CD14-positive monocyte (primary cell): ENCODE results near the gene ATOH8. TPM values are rescaled to one million over a fixed set of nuclear protein-coding genes. Genes with fewer than 3 reads are reported as not detected.
A peak's percentile ranks its signal among the peaks of the same experiment; 100 is the strongest.

Experiments
- DNase-seq, 3 donors: peaks; one replicate each; pipeline ENCODE4 v3.0.0-alpha.2; 2011 to 2022
- H2AFZ ChIP-seq: 2 replicates; pipeline ENCODE4 v1.6.0; 2012; ENCODE audit warnings: mild to moderate bottlenecking, low read depth, low read length, inconsistent platforms; ENCODE audit not compliant: insufficient read depth, poor library complexity, severe bottlenecking
- H3K27ac ChIP-seq, 2 donors: 1 replicate in 1 of 2; 2 replicates in 1 of 2; pipeline ENCODE4 v1.5.1; 2012 to 2013; ENCODE audit warnings: low read length in 2 of 2, control low read depth in 1 of 2, inconsistent platforms in 1 of 2, low read depth in 1 of 2, mild to moderate bottlenecking in 1 of 2
- H3K27me3 ChIP-seq, 2 donors: one replicate each; pipeline versions ENCODE4 v1.6.0 to v1.6.1; 2011 to 2013; ENCODE audit warnings: low read length in 2 of 2; ENCODE audit not compliant: control insufficient read depth in 2 of 2, insufficient read depth in 2 of 2
- H3K36me3 ChIP-seq, 2 donors: replicated peaks in 1 of 2; 1 replicate in 1 of 2; 2 replicates in 1 of 2; pipeline versions ENCODE4 v1.5.1 to v1.6.1; 2012 to 2013; ENCODE audit warnings: low read length in 2 of 2, control low read depth in 1 of 2, inconsistent platforms in 1 of 2, mild to moderate bottlenecking in 1 of 2; ENCODE audit not compliant: insufficient read depth in 2 of 2, control insufficient read depth in 1 of 2
- H3K4me1 ChIP-seq, 2 donors: 1 replicate in 1 of 2; 2 replicates in 1 of 2; pipeline versions ENCODE4 v1.5.1 to v1.6.1; 2012 to 2013; ENCODE audit warnings: low read length in 2 of 2, control low read depth in 1 of 2, inconsistent platforms in 1 of 2, mild to moderate bottlenecking in 1 of 2, moderate library complexity in 1 of 2; ENCODE audit not compliant: insufficient read depth in 2 of 2, control insufficient read depth in 1 of 2
- H3K4me2 ChIP-seq: replicated peaks from 2 replicates; pipeline ENCODE3; 2012; ENCODE audit warnings: low read length, moderate library complexity, mild to moderate bottlenecking; ENCODE audit not compliant: poor library complexity, severe bottlenecking; ENCODE audit errors: extremely low read depth
- H3K4me3 ChIP-seq, 3 experiments: fragments of 200-600 bp in 1 of 3; sonication (generic) in 1 of 3; replicated peaks in 1 of 3; 1 replicate in 2 of 3; 2 replicates in 1 of 3; pipeline ENCODE4 v1.5.1; 2011 to 2013; ENCODE audit warnings: low read length in 3 of 3, mild to moderate bottlenecking in 3 of 3, control low read depth in 2 of 3, low read depth in 2 of 3, inconsistent platforms in 1 of 3, moderate library complexity in 1 of 3
- H3K79me2 ChIP-seq: 2 replicates; pipeline ENCODE4 v1.6.0; 2012; ENCODE audit warnings: mild to moderate bottlenecking, control low read depth, inconsistent platforms, low read length, moderate library complexity; ENCODE audit not compliant: insufficient read depth
- H3K9ac ChIP-seq: 2 replicates; pipeline ENCODE4 v1.6.0; 2017; ENCODE audit warnings: low read length, mild to moderate bottlenecking; ENCODE audit not compliant: insufficient read depth, poor library complexity, severe bottlenecking
- H3K9me3 ChIP-seq, 2 donors: replicated peaks in 1 of 2; 1 replicate in 1 of 2; 2 replicates in 1 of 2; pipeline versions ENCODE4 v1.5.1 to v1.6.1; 2012 to 2013; ENCODE audit warnings: low read length in 2 of 2, control low read depth in 1 of 2; ENCODE audit not compliant: control insufficient read depth in 1 of 2, insufficient read depth in 1 of 2
- H4K20me1 ChIP-seq: 2 replicates; pipeline ENCODE4 v1.6.0; 2012; ENCODE audit warnings: mild to moderate bottlenecking, low read length, control low read depth, moderate library complexity; ENCODE audit not compliant: insufficient read depth
- H3K27ac Mint-ChIP-seq, 7 donors: one replicate each; pipeline ENCODE4 v1.8.0; 2020; ENCODE audit warnings: mild to moderate bottlenecking in 7 of 7, mixed read lengths in 7 of 7, moderate library complexity in 6 of 7, inconsistent platforms in 2 of 7
- H3K27me3 Mint-ChIP-seq, 3 donors: one replicate each; pipeline ENCODE4 v1.8.0; 2021 to 2022; ENCODE audit warnings: low read depth in 3 of 3, mild to moderate bottlenecking in 3 of 3, mixed read lengths in 3 of 3, moderate library complexity in 3 of 3, inconsistent platforms in 1 of 3
- H3K36me3 Mint-ChIP-seq, 2 donors: one replicate each; pipeline ENCODE4 v1.8.0; 2020; ENCODE audit warnings: mixed read lengths in 2 of 2, inconsistent platforms in 1 of 2, mild to moderate bottlenecking in 1 of 2
- H3K4me1 Mint-ChIP-seq: one replicate; pipeline ENCODE4 v1.8.0; 2020; ENCODE audit warnings: mild to moderate bottlenecking, mixed read lengths
- H3K4me3 Mint-ChIP-seq, 2 donors: one replicate each; pipeline ENCODE4 v1.8.0; 2020; ENCODE audit warnings: mild to moderate bottlenecking in 2 of 2, mixed read lengths in 2 of 2, moderate library complexity in 1 of 2
- H3K9me3 Mint-ChIP-seq, 7 donors: one replicate each; pipeline ENCODE4 v1.8.0; 2020 to 2022; ENCODE audit warnings: mixed read lengths in 7 of 7, mild to moderate bottlenecking in 6 of 7, moderate library complexity in 6 of 7, inconsistent platforms in 2 of 7
- WGBS: methylation state at CpG from one replicate; pipeline ENCODE4 v1.1.5; 2013; ENCODE audit warnings: missing lambda C conversion rate; ENCODE audit not compliant: insufficient coverage; 5-methylcytosine and 5-hydroxymethylcytosine counted together
- intact Hi-C, 2 donors: fragments of 100-400 bp; cut with micrococcal nuclease; formaldehyde crosslinking; loops; one replicate each; pipeline versions ENCODE4 v1.15.0 to v1.15.1; 2023
- polyA plus RNA-seq, 3 donors: library from polyadenylated mRNA; depleted of rRNA in 1 of 3; unstranded in 2 of 3; stranded (reverse) in 1 of 3; fragments of 300-500 nt in 2 of 3; fragments of >200 nt in 1 of 3; fragmentation: Illumina TruSeq in 2 of 3; gene quantifications; 1 replicate in 2 of 3; 2 replicates in 1 of 3; pipeline ENCODE4 v1.2.3, GENCODE V29; 2012 to 2021
- TF ChIP-seq, protein P1 (sequence below): fragments of 200-600 bp; IDR thresholded peaks from one replicate; pipeline ENCODE4 v1.8.0; 2022; ENCODE audit warnings: antibody characterized with exemption, mild to moderate bottlenecking

ATOH8 gene
- polyA plus RNA-seq, 3 donors, result 2.0 to 3.9 (median 2.1) TPM

DNA sequence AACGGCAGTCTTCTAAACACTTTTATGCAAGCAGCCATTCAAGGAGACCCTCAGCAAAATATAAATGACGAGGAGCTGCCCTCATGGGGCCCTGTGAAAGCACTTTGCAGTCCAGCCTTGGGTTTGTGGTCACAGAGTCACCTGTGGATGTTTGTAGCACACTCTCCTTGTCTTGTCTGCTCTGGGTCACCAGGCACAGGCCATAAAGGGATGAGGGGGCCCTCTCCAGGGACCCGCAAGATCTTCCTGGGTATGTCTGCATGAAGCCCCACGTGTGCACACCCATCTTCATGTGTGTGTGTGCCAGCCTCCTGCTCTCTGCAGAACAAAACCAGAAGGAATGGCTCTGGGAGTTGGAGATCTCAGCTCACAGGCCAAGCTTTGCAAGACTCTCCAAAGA lies 36.2 kb downstream of the ATOH8 start:
- no peaks in the 10 kb centered on the region for H3K79me2 ChIP-seq
- peak overlapping the region in 1 of 7 donors; percentile 6 for H3K27ac Mint-ChIP-seq
- DNase-seq, result no peak
- no peaks in the 10 kb centered on the region for H4K20me1 ChIP-seq
- no peak overlapping the region for H3K4me2 ChIP-seq
- no peak overlapping the region for H3K9ac ChIP-seq
- TF ChIP-seq, protein P1, sequence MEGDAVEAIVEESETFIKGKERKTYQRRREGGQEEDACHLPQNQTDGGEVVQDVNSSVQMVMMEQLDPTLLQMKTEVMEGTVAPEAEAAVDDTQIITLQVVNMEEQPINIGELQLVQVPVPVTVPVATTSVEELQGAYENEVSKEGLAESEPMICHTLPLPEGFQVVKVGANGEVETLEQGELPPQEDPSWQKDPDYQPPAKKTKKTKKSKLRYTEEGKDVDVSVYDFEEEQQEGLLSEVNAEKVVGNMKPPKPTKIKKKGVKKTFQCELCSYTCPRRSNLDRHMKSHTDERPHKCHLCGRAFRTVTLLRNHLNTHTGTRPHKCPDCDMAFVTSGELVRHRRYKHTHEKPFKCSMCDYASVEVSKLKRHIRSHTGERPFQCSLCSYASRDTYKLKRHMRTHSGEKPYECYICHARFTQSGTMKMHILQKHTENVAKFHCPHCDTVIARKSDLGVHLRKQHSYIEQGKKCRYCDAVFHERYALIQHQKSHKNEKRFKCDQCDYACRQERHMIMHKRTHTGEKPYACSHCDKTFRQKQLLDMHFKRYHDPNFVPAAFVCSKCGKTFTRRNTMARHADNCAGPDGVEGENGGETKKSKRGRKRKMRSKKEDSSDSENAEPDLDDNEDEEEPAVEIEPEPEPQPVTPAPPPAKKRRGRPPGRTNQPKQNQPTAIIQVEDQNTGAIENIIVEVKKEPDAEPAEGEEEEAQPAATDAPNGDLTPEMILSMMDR, result no peak
- no peak overlapping the region for H2AFZ ChIP-seq
- no peak overlapping the region for H3K27ac ChIP-seq
- peaks cover 0 to 5% of the 10 kb centered on the region in 2 donors for H3K27me3 ChIP-seq
- peaks cover 3 to 4% of the 10 kb centered on the region in 2 donors for H3K36me3 Mint-ChIP-seq
- peaks cover 10 to 26% (median 17%) of the 10 kb centered on the region in 3 donors for H3K27me3 Mint-ChIP-seq
- H3K4me3 Mint-ChIP-seq, result no peak overlapping the region
- H3K4me1 Mint-ChIP-seq, result peaks cover 27% of the 10 kb centered on the region
- WGBS, result 59% methylated on average over 2 of the region's 4 CpGs
- no peaks in the 10 kb centered on the region for H3K9me3 ChIP-seq
- H3K4me3 ChIP-seq, result no peak overlapping the region
- intact Hi-C loops, result no loop called here
- peaks cover 16 to 20% of the 10 kb centered on the region in 2 donors for H3K4me1 ChIP-seq
- H3K9me3 Mint-ChIP-seq, result peaks cover 0 to 3% (median 0%) of the 10 kb centered on the region in 7 donors
- no peaks in the 10 kb centered on the region for H3K36me3 ChIP-seq

DNA sequence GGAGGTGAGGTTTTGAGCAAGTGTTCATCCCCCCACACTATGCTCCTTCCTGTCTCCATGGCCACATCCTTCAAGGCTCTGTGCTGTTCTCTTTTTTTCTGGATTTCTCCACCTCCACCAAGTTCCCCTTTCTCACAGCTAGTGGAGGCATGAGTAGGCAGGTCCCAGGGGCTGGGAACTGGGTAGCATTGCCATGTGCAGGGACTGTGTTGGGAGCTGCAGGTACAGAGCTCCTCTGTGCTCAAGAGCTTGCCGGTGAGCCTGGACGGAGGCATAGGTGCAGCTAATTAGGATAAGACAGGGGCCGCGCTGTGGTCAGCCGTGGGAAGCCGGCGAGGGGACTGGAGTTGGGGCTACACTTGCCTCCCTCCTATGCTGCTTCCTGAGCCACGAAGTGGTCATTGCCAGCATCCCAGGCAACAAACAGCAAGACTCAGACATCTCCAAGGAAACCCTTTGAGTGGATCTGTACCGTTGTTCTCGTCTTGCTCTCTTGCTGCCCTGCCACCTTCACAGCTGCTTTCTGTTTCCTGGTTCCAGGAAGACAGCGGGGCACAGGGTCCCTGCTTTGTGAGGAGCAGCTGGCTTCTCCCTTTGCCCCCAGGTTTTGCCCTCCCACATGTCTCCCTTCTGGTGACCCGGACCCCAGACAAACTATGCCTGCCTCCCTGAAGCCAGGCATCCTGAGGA lies 36.9 kb downstream of the ATOH8 start:
- H3K4me1 Mint-ChIP-seq, result peaks cover 21% of the 10 kb centered on the region
- H3K27me3 Mint-ChIP-seq, result peaks cover 5 to 20% (median 13%) of the 10 kb centered on the region in 3 donors
- Histone ChIP-seq H3K27me3 (no peaks in the 10 kb centered on the region), H3K27ac (no peak overlapping the region), H3K9ac (no peak overlapping the region), H3K4me1 (peaks cover 12 to 15% of the 10 kb centered on the region in 2 donors), H3K79me2 (no peaks in the 10 kb centered on the region), H2AFZ (no peak overlapping the region), H3K4me2 (peak overlapping the region; percentile 4), H3K4me3 (no peak overlapping the region), H3K36me3 (no peaks in the 10 kb centered on the region), H4K20me1 (no peaks in the 10 kb centered on the region), H3K9me3 (no peaks in the 10 kb centered on the region)
- H3K9me3 Mint-ChIP-seq, result peaks cover 0 to 1% (median 0%) of the 10 kb centered on the region in 7 donors
- peak overlapping the region in 1 of 7 donors; percentile 11 for H3K27ac Mint-ChIP-seq
- WGBS, result 52% methylated on average over 11 of the region's 12 CpGs
- TF ChIP-seq, protein P1, result no peak
- peaks cover 3 to 4% of the 10 kb centered on the region in 2 donors for H3K36me3 Mint-ChIP-seq
- DNase-seq, result peak; percentile 54 to 67 (median 61)
- intact Hi-C loops, result no loop called here
- peak overlapping the region in 1 of 2 donors; percentile 66 for H3K4me3 Mint-ChIP-seq
